Body of pancreas (tissue), 4 donors: ENCODE results near the gene PNMT.

Experiments
- CTCF ChIP-seq, 7 experiments: fragments of 450-650 bp in 4 of 7; fragments of 200-600 bp in 3 of 7; sonication (generic) in 3 of 7; IDR thresholded peaks; one replicate each; pipeline ENCODE4 v1.5.1; 2016 to 2019; ENCODE audit warnings: antibody characterized with exemption in 7 of 7
- POLR2A ChIP-seq, 3 donors: fragments of 450-650 bp; IDR thresholded peaks; one replicate each; pipeline ENCODE4 v1.6.1; 2016; ENCODE audit warnings: antibody characterized with exemption in 3 of 3, mild to moderate bottlenecking in 2 of 3

DNA sequence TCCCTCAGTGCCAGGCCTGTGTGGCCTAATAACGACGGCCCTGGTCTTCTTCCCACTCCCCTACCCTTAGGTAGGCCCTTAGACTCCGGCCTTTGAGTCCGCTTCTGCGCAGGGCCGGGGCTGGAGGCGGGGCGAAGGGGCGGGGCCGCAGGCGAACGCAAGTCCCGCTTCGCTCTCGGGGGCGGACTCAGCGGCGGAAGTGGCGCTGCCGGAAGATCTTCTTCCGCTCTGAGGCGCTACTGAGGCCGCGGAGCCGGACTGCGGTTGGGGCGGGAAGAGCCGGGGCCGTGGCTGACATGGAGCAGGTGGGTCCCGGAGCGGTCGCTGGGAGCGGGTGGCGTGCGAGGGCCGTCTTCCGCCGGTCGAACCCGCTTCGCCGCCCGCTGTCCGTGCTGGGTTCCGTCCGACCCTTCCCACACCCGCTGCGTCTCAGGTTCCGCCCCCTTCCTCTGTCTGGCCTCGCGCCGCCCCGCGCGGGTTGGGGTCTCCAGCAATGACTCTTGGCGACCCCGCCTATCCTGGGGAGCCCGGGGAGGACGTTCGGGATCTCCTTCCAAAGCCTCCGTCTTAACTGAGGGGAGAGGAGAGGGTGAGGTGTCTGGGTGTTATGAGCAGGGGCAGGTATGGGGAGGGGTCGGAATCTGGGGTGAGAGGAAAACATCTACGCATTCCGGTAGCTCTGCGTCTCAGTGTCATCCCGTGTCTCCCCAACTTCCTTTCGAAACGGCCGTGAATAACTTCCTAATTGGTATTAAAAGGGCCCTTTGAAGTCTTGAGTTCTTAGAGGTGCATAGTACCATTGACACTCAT is 31.1 kb upstream of the PNMT start, which contains the start of gene STARD3:
- peak in 1 of 7 experiments; percentile 25 for TF ChIP-seq CTCF (IDR thresholded peaks at IDR 0.05)
- peak; percentile 13 to 67 (median 58) for TF ChIP-seq POLR2A (IDR thresholded peaks at IDR 0.05)
